Gastrocnemius medialis (tissue), 4 donors: ENCODE results near the gene BRINP1.

Experiments used
- POLR2A ChIP-seq, 2 donors: fragments of 450-650 bp; IDR thresholded peaks; one replicate each; pipeline ENCODE4 v1.6.1; 2017; ENCODE audit warnings: antibody characterized with exemption in 2 of 2, mild to moderate bottlenecking in 2 of 2, moderate library complexity in 2 of 2
- TF ChIP-seq, protein P1 (sequence below), 5 experiments: fragments of 450-650 bp in 3 of 5; fragments of 200-600 bp in 2 of 5; sonication (generic) in 2 of 5; IDR thresholded peaks in 4 of 5; conservative IDR thresholded peaks in 1 of 5; 1 replicate in 4 of 5; 2 replicates in 1 of 5; pipeline ENCODE4 v1.5.1; 2016 to 2019; ENCODE audit warnings: antibody characterized with exemption in 5 of 5, mild to moderate bottlenecking in 3 of 5, moderate library complexity in 3 of 5

DNA sequence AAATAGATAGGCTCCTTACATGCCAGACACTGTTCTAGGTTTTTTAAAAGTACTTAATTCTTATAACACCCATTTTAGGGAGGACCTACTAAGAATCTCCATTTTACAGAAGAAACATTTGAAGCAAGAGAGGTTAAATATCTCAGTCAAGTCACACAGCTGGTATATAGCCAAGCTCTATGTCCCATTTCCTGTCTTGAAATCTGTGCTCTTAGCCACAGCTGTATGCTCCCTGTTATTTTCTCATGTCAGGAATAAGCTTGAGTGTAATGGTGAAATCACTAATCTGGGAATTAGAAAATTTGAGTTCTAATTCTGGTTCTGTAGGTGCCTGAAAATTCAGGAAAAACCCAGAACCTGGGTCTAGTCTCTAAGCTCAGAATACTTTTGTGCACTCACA, 208.7 kb downstream of the BRINP1 start:
- TF ChIP-seq, protein P1, sequence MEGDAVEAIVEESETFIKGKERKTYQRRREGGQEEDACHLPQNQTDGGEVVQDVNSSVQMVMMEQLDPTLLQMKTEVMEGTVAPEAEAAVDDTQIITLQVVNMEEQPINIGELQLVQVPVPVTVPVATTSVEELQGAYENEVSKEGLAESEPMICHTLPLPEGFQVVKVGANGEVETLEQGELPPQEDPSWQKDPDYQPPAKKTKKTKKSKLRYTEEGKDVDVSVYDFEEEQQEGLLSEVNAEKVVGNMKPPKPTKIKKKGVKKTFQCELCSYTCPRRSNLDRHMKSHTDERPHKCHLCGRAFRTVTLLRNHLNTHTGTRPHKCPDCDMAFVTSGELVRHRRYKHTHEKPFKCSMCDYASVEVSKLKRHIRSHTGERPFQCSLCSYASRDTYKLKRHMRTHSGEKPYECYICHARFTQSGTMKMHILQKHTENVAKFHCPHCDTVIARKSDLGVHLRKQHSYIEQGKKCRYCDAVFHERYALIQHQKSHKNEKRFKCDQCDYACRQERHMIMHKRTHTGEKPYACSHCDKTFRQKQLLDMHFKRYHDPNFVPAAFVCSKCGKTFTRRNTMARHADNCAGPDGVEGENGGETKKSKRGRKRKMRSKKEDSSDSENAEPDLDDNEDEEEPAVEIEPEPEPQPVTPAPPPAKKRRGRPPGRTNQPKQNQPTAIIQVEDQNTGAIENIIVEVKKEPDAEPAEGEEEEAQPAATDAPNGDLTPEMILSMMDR (IDR thresholded peaks at IDR 0.05 in 4 of 5, conservative IDR thresholded peaks at IDR 0.05 in 1 of 5): no peak
- TF ChIP-seq POLR2A (IDR thresholded peaks at IDR 0.05): no peak
